OCI-LY1 (cell line): ENCODE results near the gene DDX51.

Experiments
- EZH2 ChIP-seq: fragments of 200-600 bp; sonication (generic), shearing (Covaris generic); IDR thresholded peaks from 2 replicates; pipeline ENCODE4 v1.8.0; 2017; ENCODE audit warnings: borderline replicate concordance, mixed run types, mild to moderate bottlenecking, antibody characterized with exemption, low read length, moderate library complexity, mixed read lengths
- TF ChIP-seq, protein P1 (sequence below): fragments of 200-600 bp; sonication (generic), shearing (Covaris generic); IDR thresholded peaks from 2 replicates; pipeline ENCODE4 v1.5.1; 2017; ENCODE audit warnings: mild to moderate bottlenecking, antibody characterized with exemption, low read length, moderate library complexity, mixed read lengths

DNA sequence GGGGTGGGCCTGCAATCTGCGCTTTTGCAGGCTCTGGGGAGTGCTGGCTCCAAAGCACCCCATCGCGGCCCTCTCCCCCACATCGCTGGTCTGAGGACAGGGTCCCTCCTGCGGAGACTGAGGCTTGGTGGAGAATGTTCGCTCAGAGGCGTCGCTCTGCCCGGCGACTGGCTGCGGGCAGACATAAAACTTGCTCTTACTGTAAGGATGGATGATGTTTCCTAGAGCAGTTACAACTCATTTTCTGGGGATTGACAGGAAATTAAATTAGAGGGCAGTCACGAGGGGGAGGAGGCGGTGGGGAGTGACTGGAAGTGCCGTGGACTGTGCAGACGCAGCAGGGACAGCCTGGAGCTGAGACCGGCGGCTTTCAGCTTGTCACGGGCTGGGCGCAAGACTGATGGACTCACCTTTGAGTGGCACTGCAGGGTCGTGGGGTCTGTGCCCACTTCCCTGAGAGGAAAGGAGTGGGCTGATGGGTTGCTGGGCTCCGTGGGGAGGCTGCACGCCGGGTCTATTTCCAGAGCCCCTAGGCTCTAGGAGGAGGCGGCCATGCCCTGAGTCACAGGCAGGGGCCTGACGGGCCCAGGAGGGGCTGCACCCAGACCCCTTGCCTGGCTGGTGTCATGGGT lies 32.9 kb upstream of the DDX51 start:
- TF ChIP-seq, protein P1, sequence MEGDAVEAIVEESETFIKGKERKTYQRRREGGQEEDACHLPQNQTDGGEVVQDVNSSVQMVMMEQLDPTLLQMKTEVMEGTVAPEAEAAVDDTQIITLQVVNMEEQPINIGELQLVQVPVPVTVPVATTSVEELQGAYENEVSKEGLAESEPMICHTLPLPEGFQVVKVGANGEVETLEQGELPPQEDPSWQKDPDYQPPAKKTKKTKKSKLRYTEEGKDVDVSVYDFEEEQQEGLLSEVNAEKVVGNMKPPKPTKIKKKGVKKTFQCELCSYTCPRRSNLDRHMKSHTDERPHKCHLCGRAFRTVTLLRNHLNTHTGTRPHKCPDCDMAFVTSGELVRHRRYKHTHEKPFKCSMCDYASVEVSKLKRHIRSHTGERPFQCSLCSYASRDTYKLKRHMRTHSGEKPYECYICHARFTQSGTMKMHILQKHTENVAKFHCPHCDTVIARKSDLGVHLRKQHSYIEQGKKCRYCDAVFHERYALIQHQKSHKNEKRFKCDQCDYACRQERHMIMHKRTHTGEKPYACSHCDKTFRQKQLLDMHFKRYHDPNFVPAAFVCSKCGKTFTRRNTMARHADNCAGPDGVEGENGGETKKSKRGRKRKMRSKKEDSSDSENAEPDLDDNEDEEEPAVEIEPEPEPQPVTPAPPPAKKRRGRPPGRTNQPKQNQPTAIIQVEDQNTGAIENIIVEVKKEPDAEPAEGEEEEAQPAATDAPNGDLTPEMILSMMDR, result no peak
- no peak for TF ChIP-seq EZH2
